T-helper 1 cell treated with Interleukin-12 subunit alpha and Interleukin-12 subunit beta and Interleukin-4 antibody, amounts not matched to agents 30 ng/mL and 1 ng/mL, for 36 hours (primary cell): ENCODE measurements around the gene GVQW3. TPM values are rescaled to one million over a fixed set of nuclear protein-coding genes. Genes with fewer than 3 reads are reported as not detected.

Experiments used
- intact Hi-C: fragments of 100-400 bp; cut with micrococcal nuclease; formaldehyde crosslinking; loops from one replicate; pipeline ENCODE4 v1.15.1; 2024
- total RNA-seq: library from RNA; stranded (reverse); gene quantifications from 2 replicates; pipeline ENCODE4 v1.2.3, GENCODE V29; 2022

The GVQW3 gene
- total RNA-seq, 1 donor from 2014 or later = 3.7 TPM

- intact Hi-C loops = loop anchor here (1.0 to 10.0 kb wide), 17 partner anchors 20 to 1500 kb away; partner anchors contain the start of genes ACER3, CAPN5, DGAT2 and GVQW3
Observed at GRCh38 chr11:76444384-76445120, 63.4 kb downstream of the GVQW3 start, which contains the start of gene EMSY. Gene EMSY (plus strand): TSS chr11:76445018. CDS start chr11:76446939, 1,921 bp downstream.

DNA sequence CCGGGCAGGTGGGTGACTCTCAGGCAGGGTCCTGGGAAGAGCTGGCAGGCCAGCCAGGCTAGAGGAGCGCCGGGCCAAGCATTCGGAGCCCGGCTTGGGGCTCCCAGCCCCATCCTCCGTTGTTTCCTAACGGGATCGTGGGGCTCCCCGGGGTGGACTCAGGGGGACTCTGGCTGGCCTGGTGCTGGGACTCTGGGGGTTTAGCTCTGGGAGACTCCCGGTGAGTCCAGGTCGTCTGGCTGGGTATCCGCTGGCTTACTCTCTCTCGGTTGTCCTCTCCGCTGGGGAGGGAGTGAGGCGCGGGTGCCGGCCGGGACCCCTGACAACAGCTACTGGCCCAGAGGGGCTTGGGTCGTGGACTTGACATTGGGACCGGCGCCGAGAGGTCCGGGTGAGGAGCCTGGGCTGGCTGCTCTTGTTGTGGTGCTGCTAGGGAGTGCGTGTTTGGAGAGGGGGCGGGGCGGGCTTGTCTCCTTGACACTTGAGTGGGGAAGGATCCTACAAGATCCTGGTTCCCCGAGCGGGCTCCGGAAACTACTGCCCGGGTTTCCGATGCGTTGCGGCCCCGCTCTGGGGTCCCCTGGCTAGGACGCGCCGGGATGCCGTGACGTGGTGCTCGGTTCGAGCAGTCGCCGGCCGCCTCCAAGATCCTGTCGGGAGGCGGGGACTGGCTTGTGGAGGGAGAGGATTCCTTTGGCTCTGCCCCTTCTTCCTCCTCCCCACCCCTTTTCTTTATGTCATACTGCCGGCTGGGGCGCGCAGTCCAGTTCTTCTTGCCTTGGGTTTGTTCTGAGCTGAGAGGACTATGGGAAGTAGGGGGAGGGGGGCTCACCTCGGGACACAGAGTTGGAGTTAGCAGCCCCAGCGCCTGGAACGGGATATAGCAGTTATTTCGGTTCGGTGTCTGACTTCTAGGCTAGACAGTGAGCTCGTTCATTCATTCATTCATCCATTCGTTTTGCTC lies 64.3 kb downstream of the GVQW3 start:
- intact Hi-C loops = loop anchor here (1.0 to 10.0 kb wide), 8 partner anchors 121 to 1501 kb away; partner anchors contain the start of genes CAPN5, DGAT2, MAP6 and SPCS2

GRCh38 chr11:76448506-76448905 lies 67.4 kb downstream of the GVQW3 start:
- intact Hi-C loops = loop anchor here (10.0 kb wide), 3 partner anchors 616 to 1504 kb away; partner anchors contain the start of genes CAPN5, MAP6, SPCS2 and XRRA1

DNA sequence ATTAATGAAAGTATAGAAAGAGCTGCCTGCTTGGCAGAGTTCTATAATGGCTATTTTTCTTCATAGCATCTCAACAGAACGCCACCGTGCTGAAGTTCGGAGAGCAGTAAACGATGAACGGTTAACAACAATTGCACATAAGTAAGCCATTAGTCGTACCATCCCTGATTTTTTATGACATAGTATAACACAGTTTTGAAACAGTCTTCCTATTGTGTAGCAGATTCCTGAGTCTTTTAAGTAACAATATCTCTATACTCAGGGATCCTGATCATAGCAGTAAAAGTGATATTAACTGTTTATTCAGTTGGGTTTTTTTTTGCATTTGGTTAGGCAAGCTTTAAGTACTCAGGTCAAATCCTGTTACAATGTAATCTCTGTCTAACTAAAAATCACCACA lies 72.1 kb downstream of the GVQW3 start:
- intact Hi-C loops = no loop called here

DNA sequence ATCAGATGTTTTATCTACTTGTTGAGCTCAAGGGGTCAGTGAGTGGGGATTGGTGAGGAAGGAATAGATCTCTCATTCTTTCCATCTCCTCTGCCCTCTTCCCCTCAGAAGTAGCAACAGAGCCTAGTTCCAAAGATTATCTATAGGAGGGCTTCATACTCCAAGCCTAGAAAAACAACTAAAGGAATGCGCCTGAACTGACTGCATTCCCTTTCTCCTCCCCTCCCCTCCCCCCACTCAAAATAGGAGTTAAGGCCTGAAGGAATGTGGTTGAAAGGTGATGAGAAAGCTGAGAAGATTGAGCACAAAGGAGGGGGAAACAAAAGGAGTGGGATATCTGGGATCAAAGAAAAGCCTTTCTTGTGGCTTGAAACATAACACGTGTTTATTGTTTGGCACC lies 74.2 kb downstream of the GVQW3 start:
- intact Hi-C loops = no loop called here

GRCh38 chr11:76455931-76456330 lies 74.8 kb downstream of the GVQW3 start:
- intact Hi-C loops = no loop called here

- intact Hi-C loops = no loop called here
Observed at GRCh38 chr11:76456571-76456970, 75.4 kb downstream of the GVQW3 start.

Other genes with a start within 250 kb of the GVQW3 start
- 0.71 and 2.7 TPM in 2 replicates for gene WNT11, start 174.8 kb upstream of the GVQW3 start, total RNA-seq
- gene THAP12, start 191 bp upstream of the GVQW3 start, total RNA-seq = 50.4 and 53.4 TPM in 2 replicates
- 33.5 and 34.2 TPM in 2 replicates for gene EMSY, start 63.7 kb downstream of the GVQW3 start, total RNA-seq